Endothelial cell of umbilical vein (primary cell): ENCODE measurements around the gene ZMYM3.

Experiments
- CTCF ChIP-seq, 2 donors: IDR thresholded peaks; 1 replicate in 1 of 2; 2 replicates in 1 of 2; pipeline ENCODE4 v1.5.1; 2011; ENCODE audit warnings: low read length in 2 of 2, mild to moderate bottlenecking in 2 of 2, moderate library complexity in 2 of 2, control low read depth in 1 of 2, inconsistent platforms in 1 of 2, low read depth in 1 of 2; ENCODE audit not compliant: insufficient read depth in 1 of 2; ENCODE audit errors: extremely low read depth in 1 of 2
- EZH2 ChIP-seq: IDR thresholded peaks from 2 replicates; pipeline ENCODE4 v1.6.1; 2012; ENCODE audit warnings: borderline replicate concordance, low read depth, mild to moderate bottlenecking, moderate library complexity, low read length, inconsistent platforms; ENCODE audit not compliant: severe bottlenecking
- FOS ChIP-seq: IDR thresholded peaks from 2 replicates; pipeline ENCODE4 v1.6.1; 2011; ENCODE audit warnings: mild to moderate bottlenecking, low read length, moderate library complexity, borderline replicate concordance; ENCODE audit not compliant: insufficient read depth
- GATA2 ChIP-seq: IDR thresholded peaks from 2 replicates; pipeline ENCODE4 v1.7.0; 2011; ENCODE audit warnings: low read depth, mild to moderate bottlenecking, moderate library complexity, mixed read lengths, low read length; ENCODE audit not compliant: insufficient read length, insufficient read depth
- JUN ChIP-seq: IDR thresholded peaks from 2 replicates; pipeline ENCODE4 v1.6.1; 2011; ENCODE audit warnings: borderline replicate concordance, low read depth; ENCODE audit not compliant: insufficient read length, insufficient read depth
- MAX ChIP-seq: IDR thresholded peaks from 2 replicates; pipeline ENCODE4 v1.6.1; 2011; ENCODE audit not compliant: insufficient read depth, insufficient read length
- MYC ChIP-seq: IDR thresholded peaks from one replicate; pipeline ENCODE4 v1.6.1; 2011; ENCODE audit warnings: mild to moderate bottlenecking, low read depth, low read length
- POLR2A ChIP-seq: IDR thresholded peaks from 2 replicates; pipeline ENCODE4 v1.6.1; 2012; ENCODE audit warnings: low read depth, mild to moderate bottlenecking, control low read depth, low read length
- POLR2AphosphoS5 ChIP-seq: IDR thresholded peaks from 2 replicates; pipeline ENCODE4 v1.6.1; 2012; ENCODE audit warnings: low read depth, mild to moderate bottlenecking, control low read depth, low read length, moderate library complexity; ENCODE audit not compliant: insufficient read depth

- TF ChIP-seq POLR2A (no peak), CTCF (IDR thresholded peaks at IDR 0.05; ENCODE audit: extremely low read depth in 1 of 2, insufficient read depth in 1 of 2, low read depth in 1 of 2, low read length in 2 of 2) (no peak), JUN (no peak), POLR2AphosphoS5 (no peak), EZH2 (no peak), MYC (no peak), MAX (no peak), FOS (no peak), GATA2 (no peak)
Measured at GRCh38 chrX:71251466-71251973, 2.4 kb downstream of the ZMYM3 start.
